ENCODE data around the gene FGF5. TPM values are rescaled to one million over a fixed set of nuclear protein-coding genes. Genes with fewer than 3 reads are reported as not detected.

FGF5 gene
- total and polyA plus RNA-seq, 7 donors: 0.05 to 0.85 (median 0.24) TPM; not detected in 4

GRCh38 chr4:80263541-80264351 lies 2.7 kb upstream of the FGF5 start:
- intact Hi-C loops (cut with DNase I): no loop called here
- ATAC-seq (no peak), DNase-seq (no peak)
- Histone ChIP-seq H3K4me3 (no peak overlapping the region), H3K27me3 (ENCODE audit: insufficient read depth in 3 of 3, low read length in 2 of 3) (peaks cover 0 to 61% (median 31%) of the 10 kb centered on the region in 3 donors), H3K9me3 (no peaks in the 10 kb centered on the region), H3K4me1 (peaks cover 7% of the 10 kb centered on the region), H3K27ac (no peak overlapping the region), H3K36me3 (ENCODE audit: insufficient read depth in 1 of 2, low read depth in 1 of 2) (no peaks in the 10 kb centered on the region)
- TF ChIP-seq, protein P1, sequence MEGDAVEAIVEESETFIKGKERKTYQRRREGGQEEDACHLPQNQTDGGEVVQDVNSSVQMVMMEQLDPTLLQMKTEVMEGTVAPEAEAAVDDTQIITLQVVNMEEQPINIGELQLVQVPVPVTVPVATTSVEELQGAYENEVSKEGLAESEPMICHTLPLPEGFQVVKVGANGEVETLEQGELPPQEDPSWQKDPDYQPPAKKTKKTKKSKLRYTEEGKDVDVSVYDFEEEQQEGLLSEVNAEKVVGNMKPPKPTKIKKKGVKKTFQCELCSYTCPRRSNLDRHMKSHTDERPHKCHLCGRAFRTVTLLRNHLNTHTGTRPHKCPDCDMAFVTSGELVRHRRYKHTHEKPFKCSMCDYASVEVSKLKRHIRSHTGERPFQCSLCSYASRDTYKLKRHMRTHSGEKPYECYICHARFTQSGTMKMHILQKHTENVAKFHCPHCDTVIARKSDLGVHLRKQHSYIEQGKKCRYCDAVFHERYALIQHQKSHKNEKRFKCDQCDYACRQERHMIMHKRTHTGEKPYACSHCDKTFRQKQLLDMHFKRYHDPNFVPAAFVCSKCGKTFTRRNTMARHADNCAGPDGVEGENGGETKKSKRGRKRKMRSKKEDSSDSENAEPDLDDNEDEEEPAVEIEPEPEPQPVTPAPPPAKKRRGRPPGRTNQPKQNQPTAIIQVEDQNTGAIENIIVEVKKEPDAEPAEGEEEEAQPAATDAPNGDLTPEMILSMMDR (IDR thresholded peaks at IDR 0.05): no peak
- WGBS, 3 donors: 29 to 35% (median 29%) methylated on average over 36 of the region's 36 CpGs

DNA sequence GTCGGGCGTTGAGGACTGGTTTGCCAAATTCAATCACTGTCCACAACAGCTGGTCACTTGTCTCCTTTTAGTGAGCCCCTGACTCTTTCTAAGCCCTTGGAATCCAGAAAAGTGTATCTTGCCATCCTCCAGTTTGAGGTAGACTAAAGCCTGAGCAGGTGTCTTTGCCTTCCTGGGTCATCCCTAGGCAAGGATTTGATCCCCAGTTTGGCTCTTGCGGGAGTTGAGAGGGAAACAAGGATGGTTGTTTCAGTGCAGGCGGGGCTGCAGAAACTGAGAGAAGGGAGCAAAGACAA lies 2.2 kb upstream of the FGF5 start:
- peaks cover 0 to 67% (median 31%) of the 10 kb centered on the region in 3 donors for H3K27me3 ChIP-seq (ENCODE audit: insufficient read depth in 3 of 3, low read length in 2 of 3)
- intact Hi-C loops (cut with DNase I): no loop called here
- no peak for ATAC-seq

GRCh38 chr4:80264825-80265224 lies 1.6 kb upstream of the FGF5 start:
- Histone ChIP-seq H3K27me3 (ENCODE audit: insufficient read depth in 3 of 3, low read length in 2 of 3) (peaks cover 0 to 72% (median 31%) of the 10 kb centered on the region in 3 donors), H3K4me1 (peaks cover 7% of the 10 kb centered on the region), H3K36me3 (ENCODE audit: insufficient read depth in 1 of 2, low read depth in 1 of 2) (no peaks in the 10 kb centered on the region), H3K9me3 (no peaks in the 10 kb centered on the region), H3K27ac (no peak overlapping the region), H3K4me3 (no peak overlapping the region)
- no peak for DNase-seq
- TF ChIP-seq, protein P1 (IDR thresholded peaks at IDR 0.05): no peak
- intact Hi-C loops (cut with DNase I): no loop called here
- 41 to 65% (median 64%) methylated on average over 1 of the region's 1 CpG for WGBS, 3 donors
- no peak for ATAC-seq

More for the DNA sequence above, 2.2 kb upstream of the FGF5 start:
- no peak for DNase-seq
- Histone ChIP-seq H3K4me1 (peaks cover 7% of the 10 kb centered on the region), H3K36me3 (ENCODE audit: insufficient read depth in 1 of 2, low read depth in 1 of 2) (no peaks in the 10 kb centered on the region), H3K9me3 (no peaks in the 10 kb centered on the region), H3K27ac (no peak overlapping the region), H3K4me3 (no peak overlapping the region)
- TF ChIP-seq, protein P1 (IDR thresholded peaks at IDR 0.05): no peak
- 17 to 24% (median 21%) methylated on average over 4 of the region's 4 CpGs for WGBS, 3 donors

- no peak overlapping the region for H3K27ac ChIP-seq
- DNase-seq: no peak
- H3K36me3 ChIP-seq (ENCODE audit: insufficient read depth in 1 of 2, low read depth in 1 of 2): no peaks in the 10 kb centered on the region
- intact Hi-C loops (cut with DNase I): no loop called here
- peak in 1 of 4 donors; percentile 33 for ATAC-seq
- 1% methylated on average over 36 of the region's 36 CpGs for WGBS, 3 donors
- no peaks in the 10 kb centered on the region for H3K9me3 ChIP-seq
- peak overlapping the region; percentile 63 for H3K4me3 ChIP-seq
- peaks cover 0 to 74% (median 31%) of the 10 kb centered on the region in 3 donors for H3K27me3 ChIP-seq (ENCODE audit: insufficient read depth in 3 of 3, low read length in 2 of 3)
- TF ChIP-seq, protein P1 (IDR thresholded peaks at IDR 0.05): no peak
- peaks cover 7% of the 10 kb centered on the region for H3K4me1 ChIP-seq
These were observed 752 bp upstream of the FGF5 start for GRCh38 chr4:80265571-80266252.
